ENCODE data around the gene KDM8. TPM values are rescaled to one million over a fixed set of nuclear protein-coding genes. Genes with fewer than 3 reads are reported as not detected.
"Not testable (repeated sequence)": the region's sequence is repeated elsewhere in the genome, so short reads cannot be mapped to it uniquely, and the experiment has no call there.

KDM8 gene
- total RNA-seq, 1 experiment from 2014 or later: 5.1 TPM

DNA sequence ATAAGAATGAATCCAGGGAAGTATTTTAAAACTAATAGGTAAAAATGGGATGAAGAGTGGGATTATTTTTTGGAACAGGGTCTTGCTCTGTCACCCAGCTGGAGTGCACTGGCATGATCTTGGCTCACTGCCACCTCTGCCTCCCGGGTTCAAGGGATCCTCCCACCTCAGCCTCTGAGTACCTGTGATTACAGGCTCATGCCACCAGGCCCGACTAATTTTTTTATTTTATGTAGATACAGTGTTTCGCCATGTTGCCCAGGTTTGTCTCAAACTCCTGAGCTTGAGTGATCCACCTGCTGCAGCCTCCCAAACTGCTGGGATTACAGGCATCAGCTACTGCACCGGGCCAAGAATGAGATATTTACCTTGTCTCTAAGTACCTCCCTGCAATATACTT lies 43.1 kb downstream of the KDM8 start:
- intact Hi-C loops (cut with micrococcal nuclease; ENCODE audit: unreplicated experiment): no loop called here
- no peaks in the 10 kb centered on the region for H4K20me1 ChIP-seq (ENCODE audit: insufficient read depth)
- BruUV-seq (replicated peaks): no TSS peak
- H3K36me3 ChIP-seq (ENCODE audit: low read depth): peaks cover 3% of the 10 kb centered on the region; the same call in 1 of the 2 replicates
- DNase-seq: no peak
- peaks cover 26% of the 10 kb centered on the region for H3K4me1 ChIP-seq (replicated peaks; ENCODE audit: insufficient read depth)
- POLR2A ChIA-PET (ENCODE audit: unreplicated experiment): no interaction called here
- CTCF ChIA-PET: no interaction called here
- no peak overlapping the region for H3K4me3 ChIP-seq
- TF ChIP-seq, protein P1, sequence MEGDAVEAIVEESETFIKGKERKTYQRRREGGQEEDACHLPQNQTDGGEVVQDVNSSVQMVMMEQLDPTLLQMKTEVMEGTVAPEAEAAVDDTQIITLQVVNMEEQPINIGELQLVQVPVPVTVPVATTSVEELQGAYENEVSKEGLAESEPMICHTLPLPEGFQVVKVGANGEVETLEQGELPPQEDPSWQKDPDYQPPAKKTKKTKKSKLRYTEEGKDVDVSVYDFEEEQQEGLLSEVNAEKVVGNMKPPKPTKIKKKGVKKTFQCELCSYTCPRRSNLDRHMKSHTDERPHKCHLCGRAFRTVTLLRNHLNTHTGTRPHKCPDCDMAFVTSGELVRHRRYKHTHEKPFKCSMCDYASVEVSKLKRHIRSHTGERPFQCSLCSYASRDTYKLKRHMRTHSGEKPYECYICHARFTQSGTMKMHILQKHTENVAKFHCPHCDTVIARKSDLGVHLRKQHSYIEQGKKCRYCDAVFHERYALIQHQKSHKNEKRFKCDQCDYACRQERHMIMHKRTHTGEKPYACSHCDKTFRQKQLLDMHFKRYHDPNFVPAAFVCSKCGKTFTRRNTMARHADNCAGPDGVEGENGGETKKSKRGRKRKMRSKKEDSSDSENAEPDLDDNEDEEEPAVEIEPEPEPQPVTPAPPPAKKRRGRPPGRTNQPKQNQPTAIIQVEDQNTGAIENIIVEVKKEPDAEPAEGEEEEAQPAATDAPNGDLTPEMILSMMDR (conservative IDR thresholded peaks at IDR 0.05): no peak
- TF ChIP-seq EZH2 (IDR thresholded peaks at IDR 0.05; ENCODE audit: low read depth): no peak
- no peak overlapping the region for H3K4me2 ChIP-seq
- no peaks in the 10 kb centered on the region for H3K9me3 ChIP-seq (ENCODE audit: insufficient read depth, low read depth)
- H3K9me2 ChIP-seq (ENCODE audit: insufficient read depth): no peaks in the 10 kb centered on the region
- no peak overlapping the region for H2AFZ ChIP-seq
- peaks cover 20% of the 10 kb centered on the region for H3F3A ChIP-seq (ENCODE audit: insufficient read depth, low read depth)
- H3K27me3 ChIP-seq (ENCODE audit: insufficient read depth, low read depth): no peaks in the 10 kb centered on the region
- no peak overlapping the region for H3K27ac ChIP-seq
- H3K79me2 ChIP-seq (ENCODE audit: low read depth): peaks cover 17% of the 10 kb centered on the region

DNA sequence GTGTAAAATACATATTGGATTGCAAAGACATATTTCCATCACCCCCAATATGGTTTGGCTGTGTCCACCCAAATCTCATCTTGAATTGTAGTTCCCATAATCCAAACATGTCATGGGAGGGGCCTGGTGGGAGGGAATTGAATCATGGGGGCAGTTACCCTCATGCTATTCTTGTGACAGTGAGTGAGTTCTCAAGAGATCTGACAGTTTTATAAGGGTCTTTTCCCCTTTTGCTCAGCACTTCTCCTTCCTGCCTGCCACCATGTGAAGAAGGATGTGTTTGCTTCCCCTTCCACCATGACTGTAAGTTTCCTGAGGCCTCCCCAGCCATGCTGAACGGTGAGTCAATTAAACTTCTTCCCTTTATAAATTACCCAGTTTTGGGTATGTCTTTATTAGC lies 43.8 kb downstream of the KDM8 start:
- H4K20me1 ChIP-seq (ENCODE audit: insufficient read depth); H2AFZ ChIP-seq; H3K4me3 ChIP-seq; H3K27me3 ChIP-seq (ENCODE audit: insufficient read depth, low read depth); H3K36me3 ChIP-seq (ENCODE audit: low read depth); DNase-seq; H3K9me3 ChIP-seq (ENCODE audit: insufficient read depth, low read depth); POLR2A ChIA-PET (ENCODE audit: unreplicated experiment); BruUV-seq (replicated peaks); H3K9me2 ChIP-seq (ENCODE audit: insufficient read depth); intact Hi-C loops (cut with micrococcal nuclease; ENCODE audit: unreplicated experiment); H3K27ac ChIP-seq; H3K4me2 ChIP-seq; CTCF ChIA-PET: not testable (repeated sequence)
- peaks cover 20% of the 10 kb centered on the region for H3K4me1 ChIP-seq (replicated peaks; ENCODE audit: insufficient read depth)
- peaks cover 17% of the 10 kb centered on the region for H3F3A ChIP-seq (ENCODE audit: insufficient read depth, low read depth)
- H3K79me2 ChIP-seq (ENCODE audit: low read depth): peaks cover 13% of the 10 kb centered on the region

DNA sequence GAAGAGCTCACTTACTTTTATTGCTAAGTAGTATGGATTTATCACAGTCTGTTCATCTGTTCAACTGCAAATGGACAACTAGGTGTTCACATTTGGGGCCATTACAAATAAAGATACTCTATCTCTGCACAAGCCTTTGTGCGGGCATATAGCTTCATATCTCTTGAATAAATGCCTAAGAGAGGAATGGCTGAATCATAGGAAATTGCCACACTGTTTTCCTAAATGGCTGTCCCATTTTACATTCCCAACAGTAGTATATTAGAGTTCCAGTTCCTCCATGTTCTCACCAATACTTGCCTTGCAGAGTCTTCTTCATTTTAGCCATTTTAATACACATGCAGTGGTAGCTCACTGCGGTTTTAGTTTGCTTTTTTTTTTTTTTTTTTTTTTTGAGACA lies 44.7 kb downstream of the KDM8 start:
- Histone ChIP-seq H3K4me1 (replicated peaks; ENCODE audit: insufficient read depth) (peaks cover 13% of the 10 kb centered on the region), H2AFZ (no peak overlapping the region), H3K9me2 (ENCODE audit: insufficient read depth) (no peaks in the 10 kb centered on the region), H3F3A (ENCODE audit: insufficient read depth, low read depth) (0 out of 2 replicates have a peak, but pooled peaks cover 8% of the 10 kb centered on the region), H3K27ac (no peak overlapping the region), H4K20me1 (ENCODE audit: insufficient read depth) (no peaks in the 10 kb centered on the region), H3K36me3 (ENCODE audit: low read depth) (peaks cover 12% of the 10 kb centered on the region), H3K9me3 (ENCODE audit: insufficient read depth, low read depth) (no peaks in the 10 kb centered on the region), H3K4me3 (no peak overlapping the region), H3K4me2 (no peak overlapping the region), H3K27me3 (ENCODE audit: insufficient read depth, low read depth) (no peaks in the 10 kb centered on the region), H3K79me2 (ENCODE audit: low read depth) (peaks cover 9% of the 10 kb centered on the region)
- CTCF ChIA-PET: no interaction called here
- BruUV-seq (replicated peaks): no TSS peak
- POLR2A ChIA-PET (ENCODE audit: unreplicated experiment): interaction anchor here (0.6 kb wide), 1 partner anchor 29 kb away, joined by 4 read pairs; no protein-coding TSS in a partner anchor
- TF ChIP-seq EZH2 (IDR thresholded peaks at IDR 0.05; ENCODE audit: low read depth): no peak
- TF ChIP-seq, protein P1 (conservative IDR thresholded peaks at IDR 0.05): no peak
- no peak for DNase-seq
- intact Hi-C loops (cut with micrococcal nuclease; ENCODE audit: unreplicated experiment): no loop called here

DNA sequence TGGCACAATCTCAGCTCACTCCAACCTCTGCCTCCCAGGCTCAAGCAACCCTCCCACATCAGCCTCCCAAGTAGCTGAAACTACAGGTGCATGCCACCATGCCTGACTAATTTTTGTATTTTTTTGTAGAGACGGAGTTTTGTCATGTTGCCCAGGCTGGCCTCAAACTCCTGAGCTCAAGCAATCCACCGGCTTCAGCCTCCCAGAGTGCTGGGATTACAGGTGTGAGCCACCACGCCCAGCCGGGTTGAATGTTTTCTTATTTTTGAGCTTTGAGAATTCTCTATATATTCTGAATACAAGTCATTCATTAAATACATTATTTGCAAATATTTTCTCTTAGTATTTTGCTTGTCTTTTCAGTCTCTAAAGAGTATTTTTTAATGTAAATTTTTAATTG lies 45.6 kb downstream of the KDM8 start:
- BruUV-seq (replicated peaks); H4K20me1 ChIP-seq (ENCODE audit: insufficient read depth); H3K27me3 ChIP-seq (ENCODE audit: insufficient read depth, low read depth); H3K79me2 ChIP-seq (ENCODE audit: low read depth); H3K4me3 ChIP-seq; H3K9me3 ChIP-seq (ENCODE audit: insufficient read depth, low read depth); H3K27ac ChIP-seq; intact Hi-C loops (cut with micrococcal nuclease; ENCODE audit: unreplicated experiment); DNase-seq; H2AFZ ChIP-seq; CTCF ChIA-PET; H3K9me2 ChIP-seq (ENCODE audit: insufficient read depth); H3K4me2 ChIP-seq: not testable (repeated sequence)
- peaks cover 16% of the 10 kb centered on the region for H3K36me3 ChIP-seq (ENCODE audit: low read depth)
- peaks cover 13% of the 10 kb centered on the region for H3K4me1 ChIP-seq (replicated peaks; ENCODE audit: insufficient read depth)
- peaks cover 13% of the 10 kb centered on the region; the same call in 1 of the 2 replicates for H3F3A ChIP-seq (ENCODE audit: insufficient read depth, low read depth)
- POLR2A ChIA-PET (ENCODE audit: unreplicated experiment): interaction anchor here (0.7 kb wide), 1 partner anchor 15 kb away, joined by 4 read pairs; no protein-coding TSS in a partner anchor

All from PC-9 (cell line).